RWPE1 (cell line): ENCODE measurements around the gene SLC17A1.

Experiments
- CTCF ChIA-PET: fragments of 350-600 bp; sonication (Branson Sonifier 250); formaldehyde crosslinking; extraction: SDS; loops from one replicate; lab custom pipeline; 2021; lab: Yijun Ruan, JAX
- POLR2A ChIA-PET: fragments of 400-600 bp; formaldehyde crosslinking; extraction: SDS; loops from one replicate; lab custom pipeline; 2020; ENCODE audit warnings: antibody characterized with exemption; ENCODE audit not compliant: low non-redundant PET; lab: Yijun Ruan, JAX
- DNase-seq: peaks from one replicate; pipeline ENCODE4 v3.0.0; 2012; ENCODE audit warnings: low spot score
- H3K27ac ChIP-seq: fragments of 450-650 bp; 2 replicates; pipeline ENCODE4 v1.5.1; 2017
- TF ChIP-seq, protein P1 (sequence below): fragments of 450-650 bp; conservative IDR thresholded peaks from 2 replicates; pipeline ENCODE4 v1.5.1; 2017; ENCODE audit warnings: low read depth, mild to moderate bottlenecking

The SLC17A1 gene

DNA sequence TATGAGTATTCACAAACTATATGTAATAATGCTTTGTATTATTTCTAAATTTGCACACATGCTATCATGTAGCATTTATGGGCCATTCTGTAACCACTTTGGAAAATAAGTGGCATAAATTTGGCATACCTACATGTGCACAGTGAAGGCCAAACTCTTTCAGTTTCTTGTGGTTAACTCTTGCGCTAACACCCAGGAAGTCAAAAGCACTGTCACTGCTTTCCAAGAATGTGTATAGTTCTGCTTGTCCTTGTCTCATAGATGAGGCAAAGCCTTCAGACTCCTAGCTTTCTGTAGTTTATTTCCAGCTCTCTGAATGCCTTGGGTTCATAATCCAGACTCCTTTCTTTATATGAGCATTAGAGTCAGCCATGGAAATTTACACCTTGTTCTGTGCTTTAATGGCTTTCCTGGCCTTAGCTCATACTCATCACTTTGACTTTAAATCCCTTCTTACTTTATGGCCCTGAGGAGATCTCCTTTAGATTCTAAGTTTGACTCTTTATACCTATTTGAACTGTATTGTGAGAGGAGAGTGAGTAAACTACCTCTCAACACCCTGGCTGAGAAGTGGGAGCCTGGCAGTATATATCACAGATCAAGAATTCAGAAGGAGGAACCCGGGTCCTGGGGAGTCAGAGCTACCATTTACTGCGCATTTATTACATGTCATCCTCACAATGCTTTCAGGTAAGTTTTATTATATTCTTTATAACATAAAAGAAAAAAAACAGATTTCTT, 43.1 kb upstream of the SLC17A1 start:
- POLR2A ChIA-PET = no interaction called here
- TF ChIP-seq, protein P1, sequence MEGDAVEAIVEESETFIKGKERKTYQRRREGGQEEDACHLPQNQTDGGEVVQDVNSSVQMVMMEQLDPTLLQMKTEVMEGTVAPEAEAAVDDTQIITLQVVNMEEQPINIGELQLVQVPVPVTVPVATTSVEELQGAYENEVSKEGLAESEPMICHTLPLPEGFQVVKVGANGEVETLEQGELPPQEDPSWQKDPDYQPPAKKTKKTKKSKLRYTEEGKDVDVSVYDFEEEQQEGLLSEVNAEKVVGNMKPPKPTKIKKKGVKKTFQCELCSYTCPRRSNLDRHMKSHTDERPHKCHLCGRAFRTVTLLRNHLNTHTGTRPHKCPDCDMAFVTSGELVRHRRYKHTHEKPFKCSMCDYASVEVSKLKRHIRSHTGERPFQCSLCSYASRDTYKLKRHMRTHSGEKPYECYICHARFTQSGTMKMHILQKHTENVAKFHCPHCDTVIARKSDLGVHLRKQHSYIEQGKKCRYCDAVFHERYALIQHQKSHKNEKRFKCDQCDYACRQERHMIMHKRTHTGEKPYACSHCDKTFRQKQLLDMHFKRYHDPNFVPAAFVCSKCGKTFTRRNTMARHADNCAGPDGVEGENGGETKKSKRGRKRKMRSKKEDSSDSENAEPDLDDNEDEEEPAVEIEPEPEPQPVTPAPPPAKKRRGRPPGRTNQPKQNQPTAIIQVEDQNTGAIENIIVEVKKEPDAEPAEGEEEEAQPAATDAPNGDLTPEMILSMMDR = no peak
- H3K27ac ChIP-seq = no peak overlapping the region
- DNase-seq = no peak
- CTCF ChIA-PET = interaction anchor here (0.6 kb wide), 1 partner anchor 31 kb away, joined by 3 read pairs; no protein-coding TSS in a partner anchor

DNA sequence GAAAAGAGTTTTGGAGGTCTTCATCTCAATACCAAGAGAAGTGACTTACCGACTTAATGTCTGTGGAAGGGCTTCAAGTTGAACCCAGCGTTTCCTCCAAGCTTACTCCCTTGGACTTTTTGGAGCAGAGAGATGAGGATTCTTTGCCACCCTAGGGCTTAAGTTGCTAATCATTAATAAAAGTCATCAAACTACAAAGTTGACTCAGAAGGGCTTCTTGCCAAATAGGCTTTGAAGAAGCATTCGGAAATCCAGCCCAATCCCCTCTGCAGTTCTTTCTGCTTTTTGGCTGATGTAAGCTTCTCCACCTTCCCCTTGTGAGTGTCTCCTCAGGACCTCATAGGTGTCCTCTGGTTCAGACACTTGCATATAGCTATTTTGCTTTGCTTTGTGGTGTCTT, 42.3 kb upstream of the SLC17A1 start, which contains the start of gene SLC17A3:
SLC17A3 (minus strand) TSS at position 126 of the 400 bp plus-strand sequence. CDS start 5,856 bp downstream, outside the sequence.
- ChIA-PET POLR2A (no interaction called here), CTCF (no interaction called here)
- TF ChIP-seq, protein P1 = no peak
- no peak within 1 kb of the TSS for H3K27ac ChIP-seq
- DNase-seq = no peak

DNA sequence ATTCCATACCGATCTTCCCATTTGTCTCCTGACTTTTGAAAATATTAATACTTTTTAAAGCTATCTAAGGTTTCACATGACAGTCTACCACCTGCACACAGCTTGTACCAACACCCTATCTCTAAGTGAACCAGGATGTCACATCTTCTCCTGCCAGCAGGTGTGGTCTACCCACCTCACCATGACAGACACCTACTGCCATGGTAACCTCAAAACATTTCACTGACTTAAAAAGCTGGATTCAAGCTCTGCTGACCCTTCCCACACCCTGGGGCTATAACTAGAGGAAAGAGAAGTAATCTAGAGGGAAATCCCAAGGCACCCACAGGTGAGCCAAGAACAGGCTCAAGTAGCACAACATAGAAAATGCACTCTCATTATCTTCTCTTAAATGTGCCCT, 41.0 kb upstream of the SLC17A1 start:
- POLR2A ChIA-PET = no interaction called here
- no peak overlapping the region for H3K27ac ChIP-seq
- TF ChIP-seq, protein P1 = no peak
- DNase-seq = no peak
- CTCF ChIA-PET = no interaction called here

DNA sequence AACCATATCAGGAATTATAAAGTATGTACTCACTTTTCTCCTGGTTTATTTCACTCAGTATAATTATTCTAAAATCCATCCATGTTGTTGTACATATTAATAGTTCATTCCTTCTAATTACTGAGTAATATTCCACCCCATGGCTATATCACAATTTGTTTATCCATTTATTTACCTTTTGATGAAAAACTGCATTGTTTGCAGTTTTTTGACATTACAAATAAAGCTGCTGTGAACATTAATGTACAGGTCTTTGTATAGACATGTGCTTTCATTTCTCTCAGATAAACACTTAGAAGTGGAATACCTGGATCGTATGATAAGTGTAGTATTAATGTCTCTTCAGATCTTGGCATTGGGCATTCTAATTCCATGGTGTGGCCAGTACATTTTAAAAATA, 38.0 kb upstream of the SLC17A1 start:
- POLR2A ChIA-PET = no interaction called here
- no peak overlapping the region for H3K27ac ChIP-seq
- no peak for DNase-seq
- TF ChIP-seq, protein P1 = no peak
- CTCF ChIA-PET = interaction anchor here (0.5 kb wide), 1 partner anchor 89 kb away, joined by 5 read pairs; no protein-coding TSS in a partner anchor

DNA sequence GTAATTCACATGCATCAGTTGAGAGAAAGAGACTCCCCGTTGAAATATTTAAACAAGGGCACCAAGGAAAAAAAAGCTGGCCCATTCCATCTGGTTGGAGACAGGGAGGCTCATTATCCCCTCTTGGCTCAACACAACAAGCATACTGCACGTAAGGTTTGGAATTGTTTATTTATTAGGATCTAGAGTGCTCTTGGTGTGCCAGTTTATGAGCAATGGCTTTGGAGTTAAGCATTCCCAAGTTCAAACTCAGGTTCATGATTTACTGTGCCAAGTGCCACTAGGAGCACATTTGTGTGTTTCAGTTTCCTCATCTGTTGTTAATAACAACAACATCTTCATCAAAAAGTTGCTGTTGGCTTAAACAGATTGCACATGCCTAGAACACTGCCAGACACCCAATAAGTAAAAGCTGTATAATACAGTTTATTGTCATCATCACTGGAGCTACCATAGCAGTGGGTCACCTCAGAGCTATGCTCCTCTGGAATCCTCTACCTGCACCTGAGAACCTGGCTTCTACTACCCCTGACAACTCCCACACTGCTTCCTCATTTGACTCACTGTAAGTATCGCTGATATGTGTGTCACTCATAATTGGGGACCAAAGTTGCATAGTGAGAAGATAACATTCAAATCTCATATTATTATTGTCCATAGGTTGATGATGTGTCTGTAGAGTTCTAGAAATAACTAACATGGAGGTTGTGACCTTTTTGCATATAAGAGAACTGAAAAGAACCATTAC, 36.8 kb upstream of the SLC17A1 start:
- DNase-seq = no peak
- CTCF ChIA-PET = no interaction called here
- no peak overlapping the region for H3K27ac ChIP-seq
- POLR2A ChIA-PET = no interaction called here
- TF ChIP-seq, protein P1 = no peak

DNA sequence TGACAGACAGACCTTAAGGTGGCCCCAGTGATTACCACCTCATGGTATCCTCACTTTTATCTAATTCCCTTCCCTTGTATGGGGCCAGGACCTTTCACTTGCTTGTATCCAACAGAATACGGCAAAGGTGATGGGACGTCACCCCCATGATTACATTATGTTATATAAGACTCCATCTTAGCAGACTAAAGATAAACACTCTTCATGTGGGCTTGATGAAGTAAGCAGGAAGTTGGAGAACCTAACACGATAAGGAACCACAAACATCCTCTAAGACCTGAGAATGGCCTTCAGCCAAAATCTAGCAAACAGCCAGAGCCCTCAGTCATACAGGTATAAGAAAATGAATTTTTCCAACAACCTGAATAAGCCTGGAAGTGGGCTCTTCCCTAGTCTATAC, 34.2 kb upstream of the SLC17A1 start:
- POLR2A ChIA-PET = no interaction called here
- DNase-seq = no peak
- CTCF ChIA-PET = no interaction called here
- TF ChIP-seq, protein P1 = no peak
- no peak overlapping the region for H3K27ac ChIP-seq
